Body of pancreas (tissue), 4 donors: ENCODE results near the gene DNAJC3.

Experiments
- CTCF ChIP-seq, 7 experiments: fragments of 450-650 bp in 4 of 7; fragments of 200-600 bp in 3 of 7; sonication (generic) in 3 of 7; IDR thresholded peaks; one replicate each; pipeline ENCODE4 v1.5.1; 2016 to 2019; ENCODE audit warnings: antibody characterized with exemption in 7 of 7
- POLR2A ChIP-seq, 3 donors: fragments of 450-650 bp; IDR thresholded peaks; one replicate each; pipeline ENCODE4 v1.6.1; 2016; ENCODE audit warnings: antibody characterized with exemption in 3 of 3, mild to moderate bottlenecking in 2 of 3

GRCh38 chr13:95659500-95659899 lies 17.4 kb upstream of the DNAJC3 start:
- no peak for TF ChIP-seq CTCF (IDR thresholded peaks at IDR 0.05)
- TF ChIP-seq POLR2A (IDR thresholded peaks at IDR 0.05) = no peak
